Measurements from ENCODE around the gene KIF13A. TPM values are rescaled to one million over a fixed set of nuclear protein-coding genes. Genes with fewer than 3 reads are reported as not detected.

Gene KIF13A
- total and polyA plus RNA-seq, 2 experiments from 2014 or later = 8.4 to 28.2 TPM

GRCh38 chr6:17900011-17900410 lies 87.4 kb downstream of the KIF13A start:
- no peaks in the 10 kb centered on the region for H4K20me1 ChIP-seq (replicated peaks; ENCODE audit: insufficient read depth)
- peaks cover 10% of the 10 kb centered on the region for H3K4me1 Mint-ChIP-seq
- no peaks in the 10 kb centered on the region for H3K27me3 Mint-ChIP-seq (ENCODE audit: insufficient read depth, low read depth, poor library complexity)
- H3K27me3 ChIP-seq (ENCODE audit: insufficient read depth) = no peaks in the 10 kb centered on the region
- H3K4me2 ChIP-seq = no peak overlapping the region
- no peak overlapping the region for H3K27ac Mint-ChIP-seq
- peaks cover 32% of the 10 kb centered on the region for H3K36me3 Mint-ChIP-seq (ENCODE audit: low read depth)
- ATAC-seq = no peak
- peaks cover 49% of the 10 kb centered on the region for H3K79me2 ChIP-seq (replicated peaks; ENCODE audit: insufficient read depth)
- H2AFZ ChIP-seq = no peak overlapping the region
- DNase-seq (ENCODE audit: low spot score) = no peak
- H3K4me3 ChIP-seq = no peak overlapping the region
- no peak overlapping the region for H3K27ac ChIP-seq (ENCODE audit: low read depth)
- H3K36me3 ChIP-seq (ENCODE audit: insufficient read depth) = peaks cover 13% of the 10 kb centered on the region; the same call in 1 of the 2 replicates
- H3K4me3 Mint-ChIP-seq = no peak overlapping the region
- H3K9me2 ChIP-seq (ENCODE audit: insufficient read depth) = no peaks in the 10 kb centered on the region
- peaks cover 15% of the 10 kb centered on the region for H3K4me1 ChIP-seq (ENCODE audit: insufficient read depth)
- no peaks in the 10 kb centered on the region for H3F3A ChIP-seq (replicated peaks; ENCODE audit: low read depth)
- H3K9me3 Mint-ChIP-seq = peaks cover 24% of the 10 kb centered on the region
- no peak for TF ChIP-seq POLR2AphosphoS5 (IDR thresholded peaks at IDR 0.05; ENCODE audit: low read depth)
- no peak for TF ChIP-seq STAT1 (IDR thresholded peaks at IDR 0.05; ENCODE audit: unreplicated experiment)
- TF ChIP-seq REST (IDR thresholded peaks at IDR 0.05; ENCODE audit: unreplicated experiment) = no peak

GRCh38 chr6:17899491-17899890 lies 87.9 kb downstream of the KIF13A start:
- H3K27me3 ChIP-seq (ENCODE audit: insufficient read depth) = no peaks in the 10 kb centered on the region
- H3K4me3 ChIP-seq = no peak overlapping the region
- no peak overlapping the region for H3K4me2 ChIP-seq
- no peaks in the 10 kb centered on the region for H3K9me2 ChIP-seq (ENCODE audit: insufficient read depth)
- H3K36me3 ChIP-seq (ENCODE audit: insufficient read depth) = peaks cover 18% of the 10 kb centered on the region; the same call in 1 of the 2 replicates
- no peak overlapping the region for H2AFZ ChIP-seq
- peaks cover 43% of the 10 kb centered on the region for H3K79me2 ChIP-seq (replicated peaks; ENCODE audit: insufficient read depth)
- ATAC-seq (no peak), DNase-seq (ENCODE audit: low spot score) (no peak)
- peaks cover 15% of the 10 kb centered on the region for H3K4me1 ChIP-seq (ENCODE audit: insufficient read depth)
- Mint-ChIP-seq H3K4me1 (peaks cover 10% of the 10 kb centered on the region), H3K27ac (no peak overlapping the region), H3K27me3 (ENCODE audit: insufficient read depth, low read depth, poor library complexity) (no peaks in the 10 kb centered on the region), H3K4me3 (no peak overlapping the region), H3K9me3 (peaks cover 29% of the 10 kb centered on the region), H3K36me3 (ENCODE audit: low read depth) (peaks cover 37% of the 10 kb centered on the region)
- no peaks in the 10 kb centered on the region for H3F3A ChIP-seq (replicated peaks; ENCODE audit: low read depth)
- H4K20me1 ChIP-seq (replicated peaks; ENCODE audit: insufficient read depth) = no peaks in the 10 kb centered on the region
- H3K27ac ChIP-seq (ENCODE audit: low read depth) = no peak overlapping the region
- TF ChIP-seq EZH2 (IDR thresholded peaks at IDR 0.05; ENCODE audit: low read depth, unreplicated experiment) = no peak
- TF ChIP-seq ZNF114 (CRISPR knock-in tag; IDR thresholded peaks at IDR 0.05) = no peak
- TF ChIP-seq, protein P1, sequence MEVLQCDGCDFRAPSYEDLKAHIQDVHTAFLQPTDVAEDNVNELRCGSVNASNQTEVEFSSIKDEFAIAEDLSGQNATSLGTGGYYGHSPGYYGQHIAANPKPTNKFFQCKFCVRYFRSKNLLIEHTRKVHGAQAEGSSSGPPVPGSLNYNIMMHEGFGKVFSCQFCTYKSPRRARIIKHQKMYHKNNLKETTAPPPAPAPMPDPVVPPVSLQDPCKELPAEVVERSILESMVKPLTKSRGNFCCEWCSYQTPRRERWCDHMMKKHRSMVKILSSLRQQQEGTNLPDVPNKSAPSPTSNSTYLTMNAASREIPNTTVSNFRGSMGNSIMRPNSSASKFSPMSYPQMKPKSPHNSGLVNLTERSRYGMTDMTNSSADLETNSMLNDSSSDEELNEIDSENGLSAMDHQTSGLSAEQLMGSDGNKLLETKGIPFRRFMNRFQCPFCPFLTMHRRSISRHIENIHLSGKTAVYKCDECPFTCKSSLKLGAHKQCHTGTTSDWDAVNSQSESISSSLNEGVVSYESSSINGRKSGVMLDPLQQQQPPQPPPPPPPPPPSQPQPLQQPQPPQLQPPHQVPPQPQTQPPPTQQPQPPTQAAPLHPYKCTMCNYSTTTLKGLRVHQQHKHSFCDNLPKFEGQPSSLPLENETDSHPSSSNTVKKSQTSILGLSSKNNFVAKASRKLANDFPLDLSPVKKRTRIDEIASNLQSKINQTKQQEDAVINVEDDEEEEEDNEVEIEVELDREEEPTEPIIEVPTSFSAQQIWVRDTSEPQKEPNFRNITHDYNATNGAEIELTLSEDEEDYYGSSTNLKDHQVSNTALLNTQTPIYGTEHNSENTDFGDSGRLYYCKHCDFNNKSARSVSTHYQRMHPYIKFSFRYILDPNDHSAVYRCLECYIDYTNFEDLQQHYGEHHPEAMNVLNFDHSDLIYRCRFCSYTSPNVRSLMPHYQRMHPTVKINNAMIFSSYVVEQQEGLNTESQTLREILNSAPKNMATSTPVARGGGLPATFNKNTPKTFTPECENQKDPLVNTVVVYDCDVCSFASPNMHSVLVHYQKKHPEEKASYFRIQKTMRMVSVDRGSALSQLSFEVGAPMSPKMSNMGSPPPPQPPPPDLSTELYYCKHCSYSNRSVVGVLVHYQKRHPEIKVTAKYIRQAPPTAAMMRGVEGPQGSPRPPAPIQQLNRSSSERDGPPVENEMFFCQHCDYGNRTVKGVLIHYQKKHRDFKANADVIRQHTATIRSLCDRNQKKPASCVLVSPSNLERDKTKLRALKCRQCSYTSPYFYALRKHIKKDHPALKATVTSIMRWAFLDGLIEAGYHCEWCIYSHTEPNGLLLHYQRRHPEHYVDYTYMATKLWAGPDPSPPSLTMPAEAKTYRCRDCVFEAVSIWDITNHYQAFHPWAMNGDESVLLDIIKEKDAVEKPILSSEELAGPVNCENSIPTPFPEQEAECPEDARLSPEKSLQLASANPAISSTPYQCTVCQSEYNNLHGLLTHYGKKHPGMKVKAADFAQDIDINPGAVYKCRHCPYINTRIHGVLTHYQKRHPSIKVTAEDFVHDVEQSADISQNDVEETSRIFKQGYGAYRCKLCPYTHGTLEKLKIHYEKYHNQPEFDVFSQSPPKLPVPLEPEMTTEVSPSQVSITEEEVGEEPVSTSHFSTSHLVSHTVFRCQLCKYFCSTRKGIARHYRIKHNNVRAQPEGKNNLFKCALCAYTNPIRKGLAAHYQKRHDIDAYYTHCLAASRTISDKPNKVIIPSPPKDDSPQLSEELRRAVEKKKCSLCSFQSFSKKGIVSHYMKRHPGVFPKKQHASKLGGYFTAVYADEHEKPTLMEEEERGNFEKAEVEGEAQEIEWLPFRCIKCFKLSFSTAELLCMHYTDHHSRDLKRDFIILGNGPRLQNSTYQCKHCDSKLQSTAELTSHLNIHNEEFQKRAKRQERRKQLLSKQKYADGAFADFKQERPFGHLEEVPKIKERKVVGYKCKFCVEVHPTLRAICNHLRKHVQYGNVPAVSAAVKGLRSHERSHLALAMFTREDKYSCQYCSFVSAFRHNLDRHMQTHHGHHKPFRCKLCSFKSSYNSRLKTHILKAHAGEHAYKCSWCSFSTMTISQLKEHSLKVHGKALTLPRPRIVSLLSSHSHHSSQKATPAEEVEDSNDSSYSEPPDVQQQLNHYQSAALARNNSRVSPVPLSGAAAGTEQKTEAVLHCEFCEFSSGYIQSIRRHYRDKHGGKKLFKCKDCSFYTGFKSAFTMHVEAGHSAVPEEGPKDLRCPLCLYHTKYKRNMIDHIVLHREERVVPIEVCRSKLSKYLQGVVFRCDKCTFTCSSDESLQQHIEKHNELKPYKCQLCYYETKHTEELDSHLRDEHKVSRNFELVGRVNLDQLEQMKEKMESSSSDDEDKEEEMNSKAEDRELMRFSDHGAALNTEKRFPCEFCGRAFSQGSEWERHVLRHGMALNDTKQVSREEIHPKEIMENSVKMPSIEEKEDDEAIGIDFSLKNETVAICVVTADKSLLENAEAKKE (CRISPR knock-in tag; IDR thresholded peaks at IDR 0.05) = no peak
- no peak for TF ChIP-seq ETS1 (IDR thresholded peaks at IDR 0.05)
- no peak for TF ChIP-seq ZNF331 (CRISPR knock-in tag; IDR thresholded peaks at IDR 0.05; ENCODE audit: low read depth)

All from GM23338 (cell line).